NCI-H2107 (cell line): ENCODE results near the gene CYP2A6.

ENCODE experiments used
- DNase-seq: peaks from one replicate; lab custom pipeline; 2025; lab: John Stamatoyannopoulos, UW

The CYP2A6 gene

GRCh38 chr19:40802300-40803169, 47.7 kb downstream of the CYP2A6 start:
- DNase-seq: no peak

- no peak for DNase-seq
Observed at GRCh38 chr19:40801426-40802299, 48.6 kb downstream of the CYP2A6 start.

- DNase-seq: no peak
Observed at GRCh38 chr19:40800997-40801377, 49.3 kb downstream of the CYP2A6 start.

DNA sequence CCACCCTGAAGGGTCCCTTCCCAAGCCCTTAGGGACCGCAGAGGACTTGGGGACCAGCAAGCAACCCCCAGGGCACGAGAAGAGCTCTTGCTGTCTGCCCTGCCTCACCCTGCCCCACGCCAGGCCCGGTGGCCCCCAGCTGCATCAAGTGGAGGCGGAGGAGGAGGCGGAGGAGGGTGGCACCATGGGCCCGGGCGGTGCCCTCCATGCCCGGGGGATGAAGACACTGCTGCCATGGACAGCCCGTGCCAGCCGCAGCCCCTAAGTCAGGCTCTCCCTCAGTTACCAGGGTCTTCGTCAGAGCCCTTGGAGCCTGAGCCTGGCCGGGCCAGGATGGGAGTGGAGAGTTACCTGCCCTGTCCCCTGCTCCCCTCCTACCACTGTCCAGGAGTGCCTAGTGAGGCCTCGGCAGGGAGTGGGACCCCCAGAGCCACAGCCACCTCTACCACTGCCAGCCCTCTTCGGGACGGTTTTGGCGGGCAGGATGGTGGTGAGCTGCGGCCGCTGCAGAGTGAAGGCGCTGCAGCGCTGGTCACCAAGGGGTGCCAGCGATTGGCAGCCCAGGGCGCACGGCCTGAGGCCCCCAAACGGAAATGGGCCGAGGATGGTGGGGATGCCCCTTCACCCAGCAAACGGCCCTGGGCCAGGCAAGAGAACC, 49.8 kb downstream of the CYP2A6 start:
- DNase-seq: no peak

DNA sequence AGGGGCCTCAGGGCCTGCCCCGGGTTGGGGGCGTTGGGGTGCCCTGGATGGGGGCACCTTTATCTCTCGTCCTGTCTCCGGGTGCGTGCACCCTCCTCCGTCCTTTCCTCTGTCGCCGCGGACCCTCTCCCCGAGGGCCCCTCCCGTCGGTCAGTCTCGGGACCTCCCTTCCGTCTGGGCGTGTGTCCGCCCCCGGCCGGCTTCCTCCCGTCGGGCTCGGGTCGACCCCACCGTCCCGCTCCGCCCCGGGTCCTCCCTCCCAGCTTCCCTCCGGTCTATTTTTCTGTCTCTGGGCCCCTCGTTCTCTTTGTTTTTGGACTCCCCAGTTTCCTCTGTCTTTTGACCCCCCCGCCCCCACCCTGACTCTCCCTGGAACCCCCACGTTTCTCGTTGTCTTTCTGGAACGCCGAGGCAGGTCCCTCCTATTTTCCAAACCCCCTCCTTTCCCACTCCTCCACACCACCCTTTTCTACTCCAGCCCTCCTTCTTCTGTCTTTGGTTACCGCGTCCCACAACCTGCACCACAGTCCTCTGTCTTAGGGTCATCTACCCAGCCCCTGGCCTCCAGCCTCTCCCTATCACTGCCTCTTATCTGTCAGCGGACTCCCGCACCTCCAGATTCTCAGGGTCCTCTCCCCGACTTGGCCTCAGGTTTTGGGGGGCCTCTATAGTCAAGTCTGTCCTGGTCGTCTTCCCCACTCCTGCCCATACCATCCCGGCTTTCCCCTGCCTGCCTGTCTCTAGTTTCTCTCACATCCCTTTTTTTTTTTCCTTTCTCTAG, 50.5 kb downstream of the CYP2A6 start:
- no peak for DNase-seq

DNA sequence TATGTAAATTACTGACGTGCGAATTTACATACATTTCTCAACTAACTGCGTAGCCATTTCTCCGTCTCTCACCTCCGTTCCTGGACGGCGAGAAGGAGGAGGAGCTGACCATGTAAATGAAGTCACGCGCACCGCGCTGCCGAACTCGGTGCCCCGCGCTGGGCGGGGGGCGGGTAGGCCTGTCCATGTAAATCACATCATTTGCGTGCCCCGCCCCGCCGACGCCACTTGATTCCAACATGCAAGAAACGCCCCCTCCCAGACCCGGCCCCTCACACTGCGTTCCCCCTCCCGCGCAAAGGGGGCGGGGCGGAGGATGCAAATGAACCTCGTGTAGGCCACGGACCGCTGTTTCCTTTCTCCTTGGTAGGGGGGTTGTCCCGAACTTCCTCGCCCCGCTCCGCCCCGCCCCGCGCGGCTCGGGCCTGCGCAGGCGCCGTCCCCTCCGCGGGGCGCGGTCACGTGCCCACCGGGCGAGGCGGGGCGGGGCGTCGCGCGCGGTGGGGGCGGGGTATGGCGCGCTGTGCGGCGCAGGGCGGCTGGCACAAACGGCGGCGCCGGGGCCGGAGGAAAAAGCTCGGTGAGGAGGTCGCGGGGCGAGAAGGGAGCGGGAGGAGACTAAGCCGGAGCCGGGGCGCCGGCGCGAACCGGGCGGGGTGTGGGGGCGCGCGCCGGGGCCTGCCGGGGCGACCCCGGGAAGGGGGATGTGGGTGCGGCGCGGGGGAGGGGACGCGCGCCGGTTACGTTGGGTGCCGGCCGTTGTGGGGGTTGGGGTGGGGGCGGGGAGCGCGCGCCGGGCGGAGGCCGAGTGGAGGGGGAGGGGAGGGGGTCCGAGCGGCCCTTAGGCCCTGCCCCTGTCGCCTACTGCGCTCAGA, 51.3 kb downstream of the CYP2A6 start, which contains the start of gene EGLN2:
Gene EGLN2, plus strand, starts transcription at position 509 of the 875 bp plus-strand sequence. CDS start 1,382 bp downstream, outside the sequence.
- peak; percentile 97 for DNase-seq

DNA sequence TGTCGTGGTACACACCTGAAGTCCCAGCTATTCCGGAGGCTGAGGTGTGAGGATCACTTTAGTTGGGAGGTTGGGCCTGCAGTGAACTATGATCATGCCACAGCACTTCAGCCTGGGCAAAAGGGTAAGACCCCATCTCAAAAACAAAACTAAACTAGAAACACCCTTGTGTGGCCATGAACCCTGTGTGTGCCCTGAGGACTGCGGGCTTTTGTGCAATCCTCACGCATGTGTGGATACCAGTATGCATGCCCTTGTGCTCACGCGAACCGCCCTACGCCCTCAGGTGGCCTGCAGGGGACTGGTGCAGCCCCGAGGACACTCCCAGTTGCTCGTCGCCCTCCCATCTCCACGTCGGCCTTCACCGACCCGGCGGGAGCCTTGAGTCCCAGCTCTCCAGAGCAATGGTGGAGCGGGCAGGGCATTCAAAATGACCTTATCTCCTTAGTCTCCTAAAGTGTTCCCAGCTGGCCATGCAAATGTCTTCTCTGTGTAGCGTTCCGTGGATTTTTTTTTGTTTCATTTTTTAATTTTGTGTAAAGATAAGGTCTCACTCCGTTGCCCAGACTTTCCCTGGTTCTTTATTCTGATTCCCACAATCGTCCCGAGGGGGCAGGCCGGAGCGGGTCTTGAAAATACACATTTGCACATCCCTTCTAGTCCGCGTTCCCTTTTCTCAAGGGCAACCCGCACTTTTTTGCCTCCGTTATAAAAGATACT, 52.1 kb downstream of the CYP2A6 start:
- DNase-seq: no peak

DNA sequence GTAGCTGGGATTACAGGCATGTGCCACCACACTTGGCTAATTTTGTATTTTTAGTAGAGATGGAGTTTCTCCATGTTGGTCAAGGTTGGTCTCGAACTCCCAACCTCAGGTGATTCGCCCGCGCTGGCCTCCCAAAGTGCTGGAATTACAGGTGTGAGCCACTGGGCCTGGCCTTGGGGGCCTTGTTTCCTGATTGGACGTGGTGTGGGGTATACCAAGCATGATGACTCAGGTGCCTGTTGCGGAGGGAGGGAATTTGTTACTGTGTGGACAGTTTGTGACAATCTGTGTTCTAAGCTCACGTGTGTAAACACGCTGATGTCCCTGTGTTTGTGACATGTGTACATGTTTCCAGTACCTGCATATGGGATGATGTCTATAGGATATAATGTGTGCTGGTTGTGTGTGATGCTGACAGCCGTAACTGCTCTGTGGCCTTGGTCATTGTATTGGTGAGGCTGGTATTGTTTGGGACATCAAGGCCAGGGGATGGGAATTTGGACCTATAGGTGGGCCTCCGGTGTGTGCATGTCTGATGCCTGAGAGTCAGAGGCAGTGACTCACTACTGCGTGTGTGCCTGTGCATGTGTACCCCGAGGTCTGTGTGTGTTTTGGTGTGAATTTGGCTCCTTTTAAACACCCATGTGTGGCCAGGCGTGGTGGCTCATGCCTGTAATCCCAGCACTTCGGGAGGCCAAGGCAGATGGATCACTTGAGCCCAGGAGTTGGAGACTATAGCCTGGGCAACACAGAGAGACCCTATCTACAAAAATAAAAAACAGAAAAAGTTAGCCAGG, 52.9 kb downstream of the CYP2A6 start:
- no peak for DNase-seq
